Measurements from ENCODE around the gene UNC5C.

UNC5C gene

GRCh38 chr4:95122001-95122400 lies 426.8 kb downstream of the UNC5C start:
- Histone ChIP-seq H3K4me3 (ENCODE audit: low read depth, low read length) (no peak overlapping the region), H3K27me3 (ENCODE audit: control insufficient read depth, insufficient read depth, low read length) (no peaks in the 10 kb centered on the region), H3K4me1 (ENCODE audit: control insufficient read depth, insufficient read depth, low read length) (no peaks in the 10 kb centered on the region), H3K9ac (ENCODE audit: low read depth, low read length) (no peak overlapping the region), H3K36me3 (ENCODE audit: control insufficient read depth, insufficient read depth, low read length) (no peaks in the 10 kb centered on the region), H3K9me3 (ENCODE audit: control insufficient read depth, insufficient read depth, low read length) (no peaks in the 10 kb centered on the region), H3K27ac (ENCODE audit: low read depth, low read length) (no peak overlapping the region)

GRCh38 chr4:95120456-95120855 lies 428.3 kb downstream of the UNC5C start:
- Histone ChIP-seq H3K36me3 (ENCODE audit: control insufficient read depth, insufficient read depth, low read length) (no peaks in the 10 kb centered on the region), H3K9ac (ENCODE audit: low read depth, low read length) (no peak overlapping the region), H3K9me3 (ENCODE audit: control insufficient read depth, insufficient read depth, low read length) (no peaks in the 10 kb centered on the region), H3K4me3 (ENCODE audit: low read depth, low read length) (no peak overlapping the region), H3K27ac (ENCODE audit: low read depth, low read length) (no peak overlapping the region), H3K27me3 (ENCODE audit: control insufficient read depth, insufficient read depth, low read length) (no peaks in the 10 kb centered on the region), H3K4me1 (ENCODE audit: control insufficient read depth, insufficient read depth, low read length) (no peaks in the 10 kb centered on the region)

- Histone ChIP-seq H3K9ac (ENCODE audit: low read depth, low read length) (no peak overlapping the region), H3K4me1 (ENCODE audit: control insufficient read depth, insufficient read depth, low read length) (no peaks in the 10 kb centered on the region), H3K36me3 (ENCODE audit: control insufficient read depth, insufficient read depth, low read length) (no peaks in the 10 kb centered on the region), H3K4me3 (ENCODE audit: low read depth, low read length) (no peak overlapping the region), H3K27ac (ENCODE audit: low read depth, low read length) (no peak overlapping the region), H3K27me3 (ENCODE audit: control insufficient read depth, insufficient read depth, low read length) (no peaks in the 10 kb centered on the region), H3K9me3 (ENCODE audit: control insufficient read depth, insufficient read depth, low read length) (no peaks in the 10 kb centered on the region)
These were observed 430.3 kb downstream of the UNC5C start for GRCh38 chr4:95118497-95118896.

DNA sequence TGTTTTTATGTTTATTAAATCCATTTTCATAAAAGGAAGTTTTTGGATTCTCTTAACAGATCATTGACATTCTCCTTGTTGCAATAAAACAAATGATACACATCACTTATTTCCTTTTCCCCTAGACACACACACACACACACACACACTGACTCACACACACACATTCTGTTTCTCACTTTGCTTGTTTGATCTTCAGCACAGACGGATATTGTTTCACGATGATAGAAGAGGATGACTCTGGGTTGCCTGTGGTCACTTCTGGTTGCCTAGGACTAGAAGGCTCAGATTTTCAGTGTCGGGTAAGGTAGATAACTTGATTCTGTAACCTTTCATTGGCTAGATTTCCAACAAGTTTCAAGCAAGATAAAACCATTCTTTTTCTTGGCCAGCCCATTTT lies 434.3 kb downstream of the UNC5C start:
- Histone ChIP-seq H3K36me3 (ENCODE audit: control insufficient read depth, insufficient read depth, low read length) (no peaks in the 10 kb centered on the region), H3K9ac (ENCODE audit: low read depth, low read length) (no peak overlapping the region), H3K27me3 (ENCODE audit: control insufficient read depth, insufficient read depth, low read length) (no peaks in the 10 kb centered on the region)

More for the DNA sequence above, 434.3 kb downstream of the UNC5C start:
- Histone ChIP-seq H3K4me3 (ENCODE audit: low read depth, low read length) (no peak overlapping the region), H3K9me3 (ENCODE audit: control insufficient read depth, insufficient read depth, low read length) (no peaks in the 10 kb centered on the region), H3K4me1 (ENCODE audit: control insufficient read depth, insufficient read depth, low read length) (no peaks in the 10 kb centered on the region), H3K27ac (ENCODE audit: low read depth, low read length) (no peak overlapping the region)
